ENCODE data around the gene LEMD3.

DNA sequence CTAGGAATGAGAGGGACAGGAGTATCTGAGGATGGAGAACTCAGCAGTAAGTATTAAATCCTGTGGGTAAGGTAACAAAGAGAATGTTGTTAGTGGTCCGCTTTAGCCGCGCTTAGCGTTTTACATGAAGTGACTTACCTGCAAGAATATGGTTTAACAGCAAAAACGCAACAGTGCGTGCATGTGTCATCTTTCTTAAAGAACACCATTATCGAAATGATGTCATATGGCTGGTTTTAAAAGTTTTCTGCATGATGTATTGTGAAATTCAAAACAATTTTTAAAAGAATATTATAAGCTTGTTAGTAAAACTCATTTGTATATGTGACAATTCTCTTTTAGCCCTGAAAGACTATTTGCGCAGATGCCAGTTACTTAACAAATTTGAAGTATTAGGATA is 1.7 kb downstream of the LEMD3 start:
- TF ChIP-seq, protein P1, sequence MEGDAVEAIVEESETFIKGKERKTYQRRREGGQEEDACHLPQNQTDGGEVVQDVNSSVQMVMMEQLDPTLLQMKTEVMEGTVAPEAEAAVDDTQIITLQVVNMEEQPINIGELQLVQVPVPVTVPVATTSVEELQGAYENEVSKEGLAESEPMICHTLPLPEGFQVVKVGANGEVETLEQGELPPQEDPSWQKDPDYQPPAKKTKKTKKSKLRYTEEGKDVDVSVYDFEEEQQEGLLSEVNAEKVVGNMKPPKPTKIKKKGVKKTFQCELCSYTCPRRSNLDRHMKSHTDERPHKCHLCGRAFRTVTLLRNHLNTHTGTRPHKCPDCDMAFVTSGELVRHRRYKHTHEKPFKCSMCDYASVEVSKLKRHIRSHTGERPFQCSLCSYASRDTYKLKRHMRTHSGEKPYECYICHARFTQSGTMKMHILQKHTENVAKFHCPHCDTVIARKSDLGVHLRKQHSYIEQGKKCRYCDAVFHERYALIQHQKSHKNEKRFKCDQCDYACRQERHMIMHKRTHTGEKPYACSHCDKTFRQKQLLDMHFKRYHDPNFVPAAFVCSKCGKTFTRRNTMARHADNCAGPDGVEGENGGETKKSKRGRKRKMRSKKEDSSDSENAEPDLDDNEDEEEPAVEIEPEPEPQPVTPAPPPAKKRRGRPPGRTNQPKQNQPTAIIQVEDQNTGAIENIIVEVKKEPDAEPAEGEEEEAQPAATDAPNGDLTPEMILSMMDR (conservative IDR thresholded peaks at IDR 0.05; ENCODE audit: low read length): no peak
- no peak for TF ChIP-seq EZH2phosphoT487 (IDR thresholded peaks at IDR 0.05; ENCODE audit: borderline replicate concordance)
